Measurements from ENCODE around the gene NUMA1. TPM values are rescaled to one million over a fixed set of nuclear protein-coding genes. Genes with fewer than 3 reads are reported as not detected.

Gene NUMA1
- total and polyA plus RNA-seq, 2 experiments from 2014 or later: 33.2 to 104 TPM

DNA sequence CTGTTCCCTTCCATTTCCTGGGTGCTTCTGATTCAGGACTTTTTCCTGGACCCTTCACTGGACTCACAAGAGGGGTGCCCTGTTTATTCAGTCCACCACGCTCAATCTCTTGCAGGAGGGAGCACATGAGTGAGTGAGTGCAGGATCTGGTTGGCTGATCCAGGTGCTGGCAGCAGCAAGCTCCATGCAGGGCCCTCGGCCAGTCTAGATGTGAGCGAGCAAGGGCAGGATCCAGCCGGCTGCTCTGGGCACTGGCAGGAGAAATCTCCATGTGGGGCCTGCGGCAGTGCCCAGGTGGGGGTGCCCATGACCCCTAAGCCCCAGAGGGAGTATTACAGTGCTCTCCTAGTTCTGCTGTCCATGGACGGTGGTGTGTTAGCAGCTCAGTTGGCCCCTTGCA, 43.7 kb upstream of the NUMA1 start (continued):
- TF ChIP-seq ZNF462 (CRISPR knock-in tag; IDR thresholded peaks at IDR 0.05) (no peak), ZNF114 (CRISPR knock-in tag; IDR thresholded peaks at IDR 0.05) (no peak), CREB1 (CRISPR knock-in tag; IDR thresholded peaks at IDR 0.05; ENCODE audit: low read depth) (no peak), ZNF331 (CRISPR knock-in tag; IDR thresholded peaks at IDR 0.05; ENCODE audit: low read depth) (no peak)

DNA sequence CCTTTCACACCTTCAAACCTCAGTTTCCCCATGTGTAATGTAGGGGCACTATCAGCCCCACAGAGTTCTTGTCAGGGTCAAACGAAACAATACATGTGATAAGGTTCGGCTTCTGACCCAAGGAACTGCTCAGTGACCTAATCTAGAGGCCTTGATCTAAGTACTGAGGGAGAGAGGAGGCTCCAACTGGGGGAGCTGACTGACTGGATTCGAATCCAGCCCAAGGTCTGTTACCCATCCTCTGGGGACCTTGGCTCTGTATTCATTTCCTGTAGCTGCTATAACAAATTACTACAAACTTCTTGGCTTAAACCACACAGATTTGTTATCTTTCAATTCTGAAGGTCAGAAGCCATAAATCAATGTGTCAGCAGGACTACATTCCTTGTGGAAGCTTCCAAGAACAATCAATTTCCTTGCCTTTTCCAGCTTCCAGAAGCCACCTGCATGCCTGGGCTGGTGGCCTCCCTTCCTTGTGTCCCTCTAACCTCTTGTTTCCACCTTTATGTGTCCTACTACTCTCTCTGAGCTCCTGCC, 42.8 kb upstream of the NUMA1 start:
- DNase-seq (ENCODE audit: low spot score) (no peak), ATAC-seq (no peak)
- no peak overlapping the region for H3K4me3 Mint-ChIP-seq
- Histone ChIP-seq H3K79me2 (replicated peaks; ENCODE audit: insufficient read depth) (no peaks in the 10 kb centered on the region), H3K9me2 (ENCODE audit: insufficient read depth) (0 out of 2 replicates have a peak, but pooled peaks cover 3% of the 10 kb centered on the region), H3K4me1 (ENCODE audit: insufficient read depth) (no peaks in the 10 kb centered on the region), H3K4me2 (no peak overlapping the region), H3K27me3 (ENCODE audit: insufficient read depth) (no peaks in the 10 kb centered on the region), H3K36me3 (ENCODE audit: insufficient read depth) (no peaks in the 10 kb centered on the region; the same call in 1 of the 2 replicates), H3K27ac (ENCODE audit: low read depth) (no peak overlapping the region), H2AFZ (no peak overlapping the region), H3F3A (replicated peaks; ENCODE audit: low read depth) (no peaks in the 10 kb centered on the region), H4K20me1 (replicated peaks; ENCODE audit: insufficient read depth) (no peaks in the 10 kb centered on the region), H3K4me3 (no peak overlapping the region)
- no peaks in the 10 kb centered on the region for H3K4me1 Mint-ChIP-seq
- H3K27me3 Mint-ChIP-seq (ENCODE audit: insufficient read depth, low read depth, poor library complexity): peaks cover 8% of the 10 kb centered on the region
- peaks cover 34% of the 10 kb centered on the region for H3K9me3 Mint-ChIP-seq
- H3K27ac Mint-ChIP-seq: no peak overlapping the region
- peaks cover 5% of the 10 kb centered on the region; the same call in 2 of the 3 replicates for H3K36me3 Mint-ChIP-seq (ENCODE audit: low read depth)
- TF ChIP-seq, protein P1, sequence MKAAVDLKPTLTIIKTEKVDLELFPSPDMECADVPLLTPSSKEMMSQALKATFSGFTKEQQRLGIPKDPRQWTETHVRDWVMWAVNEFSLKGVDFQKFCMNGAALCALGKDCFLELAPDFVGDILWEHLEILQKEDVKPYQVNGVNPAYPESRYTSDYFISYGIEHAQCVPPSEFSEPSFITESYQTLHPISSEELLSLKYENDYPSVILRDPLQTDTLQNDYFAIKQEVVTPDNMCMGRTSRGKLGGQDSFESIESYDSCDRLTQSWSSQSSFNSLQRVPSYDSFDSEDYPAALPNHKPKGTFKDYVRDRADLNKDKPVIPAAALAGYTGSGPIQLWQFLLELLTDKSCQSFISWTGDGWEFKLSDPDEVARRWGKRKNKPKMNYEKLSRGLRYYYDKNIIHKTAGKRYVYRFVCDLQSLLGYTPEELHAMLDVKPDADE (IDR thresholded peaks at IDR 0.05): no peak
- TF ChIP-seq POLR2AphosphoS5 (IDR thresholded peaks at IDR 0.05; ENCODE audit: low read depth) (no peak), NANOG (IDR thresholded peaks at IDR 0.05; ENCODE audit: borderline replicate concordance) (no peak), EZH2 (IDR thresholded peaks at IDR 0.05; ENCODE audit: low read depth, unreplicated experiment) (no peak), EZH2phosphoT487 (IDR thresholded peaks at IDR 0.05; ENCODE audit: unreplicated experiment) (no peak), STAT1 (IDR thresholded peaks at IDR 0.05; ENCODE audit: unreplicated experiment) (no peak), REST (IDR thresholded peaks at IDR 0.05; ENCODE audit: unreplicated experiment) (no peak), ZNF331 (CRISPR knock-in tag; IDR thresholded peaks at IDR 0.05; ENCODE audit: low read depth) (no peak)
